ENCODE results near the gene SDHA.

Gene SDHA

GRCh38 chr5:217494-218456 is at the start of gene SDHA, which contains the start of gene CCDC127:
Gene SDHA, plus strand, starts transcription at chr5:218320. Its CDS starts 36 bp downstream, at chr5:218356.
Gene CCDC127, minus strand, starts transcription at chr5:218153. Its CDS starts 1,304 bp downstream, at chr5:216849.
- peak; percentile 97 to 100 for DNase-seq

- DNase-seq: no peak
Measured at GRCh38 chr5:169071-169727, 48.9 kb upstream of the SDHA start.

GRCh38 chr5:169728-170094 is 48.4 kb upstream of the SDHA start:
- no peak for DNase-seq

- DNase-seq: no peak
Measured at GRCh38 chr5:170971-171800, 46.9 kb upstream of the SDHA start.

- DNase-seq: no peak
Measured at GRCh38 chr5:171801-172331, 46.3 kb upstream of the SDHA start.

GRCh38 chr5:172421-172820 is 45.7 kb upstream of the SDHA start:
- no peak for DNase-seq

- DNase-seq: no peak
Measured at GRCh38 chr5:172841-173251, 45.3 kb upstream of the SDHA start.

GRCh38 chr5:173392-174290 is 44.5 kb upstream of the SDHA start:
- no peak for DNase-seq

- no peak for DNase-seq
Measured at GRCh38 chr5:174291-174600, 43.9 kb upstream of the SDHA start.

- no peak for DNase-seq
Measured at GRCh38 chr5:174876-175465, 43.1 kb upstream of the SDHA start.

GRCh38 chr5:176296-176823 is 41.8 kb upstream of the SDHA start:
- DNase-seq: no peak

- no peak for DNase-seq
Measured at GRCh38 chr5:178110-178509, 40.0 kb upstream of the SDHA start.

- DNase-seq: no peak
Measured at GRCh38 chr5:179401-179800, 38.7 kb upstream of the SDHA start.

- DNase-seq: no peak
Measured at GRCh38 chr5:180286-180918, 37.7 kb upstream of the SDHA start.

- no peak for DNase-seq
Measured at GRCh38 chr5:181160-181559, 37.0 kb upstream of the SDHA start.

- DNase-seq: no peak
Measured at GRCh38 chr5:181566-181965, 36.6 kb upstream of the SDHA start.

- no peak for DNase-seq
Measured at GRCh38 chr5:182126-182525, 36.0 kb upstream of the SDHA start.

- DNase-seq: no peak
Measured at GRCh38 chr5:184471-184870, 33.6 kb upstream of the SDHA start.

- no peak for DNase-seq
Measured at GRCh38 chr5:185095-186070, 32.7 kb upstream of the SDHA start.
